GM23338 (cell line): ENCODE data around the gene CSTPP1. TPM values are rescaled to one million over a fixed set of nuclear protein-coding genes. Genes with fewer than 3 reads are reported as not detected.

ENCODE experiments used
- ATAC-seq: fragments of 200-7000 bp; cut with Tn5 transposase; 3 replicates; pipeline ENCODE4 v1.9.1; 2020
- DNase-seq: peaks from one replicate; pipeline ENCODE4 v3.0.0-alpha.2; 2015; ENCODE audit warnings: low spot score
- H2AFZ ChIP-seq: fragments of 200-600 bp; sonication (generic); 2 replicates; pipeline ENCODE4 v1.8.0; 2016; ENCODE audit warnings: antibody characterized with exemption, mild to moderate bottlenecking, moderate library complexity
- H3F3A ChIP-seq: fragments of 200-600 bp; sonication (generic); replicated peaks from 2 replicates; pipeline ENCODE4 v1.8.0; 2017; ENCODE audit warnings: antibody characterized with exemption, mixed run types, low read depth
- H3K27ac ChIP-seq: fragments of 200-600 bp; sonication (generic); 2 replicates; pipeline ENCODE4 v1.6.1; 2016; ENCODE audit warnings: low read depth
- H3K27me3 ChIP-seq: fragments of 200-600 bp; sonication (generic); 2 replicates; pipeline ENCODE4 v1.8.0; 2016; ENCODE audit warnings: mild to moderate bottlenecking, mixed run types, moderate library complexity; ENCODE audit not compliant: insufficient read depth
- H3K36me3 ChIP-seq: fragments of 200-600 bp; sonication (generic); 2 replicates; pipeline ENCODE4 v1.8.0; 2016; ENCODE audit warnings: mild to moderate bottlenecking; ENCODE audit not compliant: insufficient read depth
- H3K4me1 ChIP-seq: fragments of 200-600 bp; sonication (generic); 2 replicates; pipeline ENCODE4 v1.8.0; 2016; ENCODE audit warnings: mild to moderate bottlenecking, moderate library complexity; ENCODE audit not compliant: insufficient read depth
- H3K4me2 ChIP-seq: fragments of 200-600 bp; sonication (generic); 2 replicates; pipeline ENCODE4 v1.7.1; 2017; ENCODE audit warnings: mixed run types
- H3K4me3 ChIP-seq: fragments of 200-600 bp; sonication (generic); 2 replicates; pipeline ENCODE4 v1.6.1; 2016; ENCODE audit warnings: mixed run types
- H3K79me2 ChIP-seq: fragments of 200-600 bp; sonication (generic); replicated peaks from 2 replicates; pipeline ENCODE4 v1.8.0; 2017; ENCODE audit warnings: mild to moderate bottlenecking; ENCODE audit not compliant: insufficient read depth
- H3K9me2 ChIP-seq: fragments of 200-600 bp; sonication (generic); 2 replicates; pipeline ENCODE4 v1.8.0; 2017; ENCODE audit not compliant: insufficient read depth
- H4K20me1 ChIP-seq: fragments of 200-600 bp; sonication (generic); replicated peaks from 2 replicates; pipeline ENCODE4 v1.8.0; 2017; ENCODE audit warnings: mild to moderate bottlenecking; ENCODE audit not compliant: insufficient read depth
- H3K27ac Mint-ChIP-seq: 2 replicates; pipeline ENCODE4 v1.8.0; 2020; ENCODE audit warnings: inconsistent platforms, mild to moderate bottlenecking, moderate library complexity, mixed read lengths
- H3K27me3 Mint-ChIP-seq: 3 replicates; pipeline ENCODE4 v1.8.0; 2022; ENCODE audit warnings: low read depth, mild to moderate bottlenecking, moderate library complexity, mixed read lengths, inconsistent platforms; ENCODE audit not compliant: insufficient read depth, poor library complexity
- H3K36me3 Mint-ChIP-seq: 3 replicates; pipeline ENCODE4 v1.8.0; 2021; ENCODE audit warnings: low read depth, mild to moderate bottlenecking, inconsistent platforms, moderate library complexity, mixed read lengths
- H3K4me1 Mint-ChIP-seq: 3 replicates; pipeline ENCODE4 v1.8.0; 2020; ENCODE audit warnings: mild to moderate bottlenecking, inconsistent platforms, mixed read lengths
- H3K4me3 Mint-ChIP-seq: 3 replicates; pipeline ENCODE4 v1.8.0; 2021; ENCODE audit warnings: moderate library complexity, mild to moderate bottlenecking, inconsistent platforms, mixed read lengths
- H3K9me3 Mint-ChIP-seq: 3 replicates; pipeline ENCODE4 v1.8.0; 2020; ENCODE audit warnings: moderate library complexity, mild to moderate bottlenecking, inconsistent platforms, mixed read lengths
- EZH2 ChIP-seq: fragments of 200-600 bp; sonication (generic); IDR thresholded peaks from one replicate; pipeline ENCODE4 v1.8.0; 2017; ENCODE audit warnings: antibody characterized with exemption, mild to moderate bottlenecking, low read depth; ENCODE audit not compliant: unreplicated experiment
- JUNB ChIP-seq: IDR thresholded peaks from one replicate; pipeline ENCODE4 v1.6.1; 2016; ENCODE audit warnings: antibody characterized with exemption; ENCODE audit not compliant: unreplicated experiment
- POLR2AphosphoS5 ChIP-seq: IDR thresholded peaks from 2 replicates; pipeline ENCODE4 v1.6.1; 2016; ENCODE audit warnings: antibody characterized with exemption, low read depth
- STAT1 ChIP-seq: IDR thresholded peaks from one replicate; pipeline ENCODE4 v1.6.1; 2016; ENCODE audit warnings: antibody characterized with exemption; ENCODE audit not compliant: unreplicated experiment
- ZNF114 ChIP-seq: fragments of 250-450 bp; sonication (Bioruptor Pico); IDR thresholded peaks from 2 replicates; pipeline ENCODE4 v1.5.0; 2020; ENCODE audit warnings: mild to moderate bottlenecking, moderate library complexity
- polyA plus RNA-seq: library from polyadenylated mRNA; unstranded; fragments of >200 nt; fragmentation: Nextera tagmentation; extraction: Ambion mirVana; gene quantifications from 2 replicates; pipeline ENCODE4 v1.2.1, GENCODE V29; 2016
- total RNA-seq: library from RNA; depleted of rRNA; stranded (reverse); fragments of >200 nt; shearing (Covaris generic); gene quantifications from 2 replicates; pipeline ENCODE4 v1.2.3, GENCODE V29; 2014
- TF ChIP-seq, protein P1 (sequence below), 2 experiments: fragments of 200-600 bp in 1 of 2; sonication (generic) in 1 of 2; conservative IDR thresholded peaks; 2 replicates each; pipeline versions ENCODE4 v1.5.1 to v1.6.1; 2016 to 2017; ENCODE audit warnings: antibody characterized with exemption in 2 of 2, low read depth in 2 of 2, mild to moderate bottlenecking in 2 of 2, moderate library complexity in 1 of 2
- TF ChIP-seq, protein P2 (sequence below): fragments of 250-450 bp; sonication (Bioruptor Pico); IDR thresholded peaks from 2 replicates; pipeline ENCODE4 v1.5.0; 2020; ENCODE audit warnings: mild to moderate bottlenecking, moderate library complexity

Gene CSTPP1
- total and polyA plus RNA-seq, 2 experiments from 2014 or later, result 23.5 to 42.6 TPM

DNA sequence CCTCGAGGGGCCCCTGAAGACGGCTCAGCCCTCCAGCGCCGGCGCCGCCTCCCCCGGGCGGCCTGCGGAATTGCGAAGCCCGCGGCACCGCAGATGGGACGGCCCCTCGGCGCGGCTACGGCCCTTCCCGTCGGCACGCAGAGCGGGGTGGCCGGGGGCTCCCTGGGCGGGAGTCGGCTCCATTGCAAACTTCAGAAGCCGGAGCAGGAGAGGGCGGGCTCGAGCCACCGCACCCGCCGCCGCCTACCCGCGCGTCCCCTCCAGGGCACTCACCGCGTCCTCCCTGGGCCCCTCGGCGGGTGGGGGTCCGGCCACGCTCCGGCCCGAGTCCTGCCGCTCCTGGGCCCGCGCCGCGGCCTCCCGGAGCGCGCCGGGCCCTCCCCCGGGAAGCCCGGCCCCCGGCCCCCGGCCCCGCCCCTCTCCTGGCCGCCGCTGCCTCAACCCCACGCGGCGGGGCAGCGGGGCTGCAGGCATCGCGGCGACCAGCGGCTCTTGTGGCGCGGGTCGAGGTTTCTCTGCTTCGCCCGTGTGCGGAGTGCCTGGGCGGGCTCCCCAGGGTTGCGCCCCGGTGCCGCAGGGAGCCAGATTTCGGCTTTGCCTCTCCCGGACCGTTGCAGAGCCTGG lies 249.6 kb downstream of the CSTPP1 start, which contains the start of gene PACSIN3:
Gene PACSIN3 (minus strand): TSS at position 359 of the 624 bp plus-strand sequence. CDS start 3,707 bp downstream, outside the sequence.
- no peaks in the 10 kb centered on the region; the same call in 1 of the 2 replicates for H4K20me1 ChIP-seq
- H3K27ac ChIP-seq, result peak within 1 kb of the TSS; percentile 98
- H3F3A ChIP-seq, result peaks cover 35% of the 10 kb centered on the region
- peak; percentile 12 for ATAC-seq
- H3K4me3 Mint-ChIP-seq, result peak within 1 kb of the TSS; percentile 85
- peaks cover 20% of the 10 kb centered on the region for H3K27me3 ChIP-seq
- peaks cover 24% of the 10 kb centered on the region for H3K79me2 ChIP-seq
- TF ChIP-seq POLR2AphosphoS5 (peak; percentile 66; the same call in 1 of the 2 replicates), JUNB (no peak)
- peaks cover 16% of the 10 kb centered on the region for H3K4me1 Mint-ChIP-seq
- H3K4me3 ChIP-seq, result peak within 1 kb of the TSS; percentile 96
- H3K27ac Mint-ChIP-seq, result peak within 1 kb of the TSS; percentile 94
- peaks cover 19% of the 10 kb centered on the region for H3K27me3 Mint-ChIP-seq
- H3K4me1 ChIP-seq, result peaks cover 15% of the 10 kb centered on the region
- DNase-seq, result peak; percentile 62
- no peaks in the 10 kb centered on the region for H3K36me3 ChIP-seq
- H2AFZ ChIP-seq, result peak within 1 kb of the TSS; percentile 98
- no peaks in the 10 kb centered on the region for H3K9me3 Mint-ChIP-seq
- H3K4me2 ChIP-seq, result peak within 1 kb of the TSS; percentile 99
- H3K36me3 Mint-ChIP-seq, result no peaks in the 10 kb centered on the region; the same call in 2 of the 3 replicates
- H3K9me2 ChIP-seq, result no peaks in the 10 kb centered on the region

DNA sequence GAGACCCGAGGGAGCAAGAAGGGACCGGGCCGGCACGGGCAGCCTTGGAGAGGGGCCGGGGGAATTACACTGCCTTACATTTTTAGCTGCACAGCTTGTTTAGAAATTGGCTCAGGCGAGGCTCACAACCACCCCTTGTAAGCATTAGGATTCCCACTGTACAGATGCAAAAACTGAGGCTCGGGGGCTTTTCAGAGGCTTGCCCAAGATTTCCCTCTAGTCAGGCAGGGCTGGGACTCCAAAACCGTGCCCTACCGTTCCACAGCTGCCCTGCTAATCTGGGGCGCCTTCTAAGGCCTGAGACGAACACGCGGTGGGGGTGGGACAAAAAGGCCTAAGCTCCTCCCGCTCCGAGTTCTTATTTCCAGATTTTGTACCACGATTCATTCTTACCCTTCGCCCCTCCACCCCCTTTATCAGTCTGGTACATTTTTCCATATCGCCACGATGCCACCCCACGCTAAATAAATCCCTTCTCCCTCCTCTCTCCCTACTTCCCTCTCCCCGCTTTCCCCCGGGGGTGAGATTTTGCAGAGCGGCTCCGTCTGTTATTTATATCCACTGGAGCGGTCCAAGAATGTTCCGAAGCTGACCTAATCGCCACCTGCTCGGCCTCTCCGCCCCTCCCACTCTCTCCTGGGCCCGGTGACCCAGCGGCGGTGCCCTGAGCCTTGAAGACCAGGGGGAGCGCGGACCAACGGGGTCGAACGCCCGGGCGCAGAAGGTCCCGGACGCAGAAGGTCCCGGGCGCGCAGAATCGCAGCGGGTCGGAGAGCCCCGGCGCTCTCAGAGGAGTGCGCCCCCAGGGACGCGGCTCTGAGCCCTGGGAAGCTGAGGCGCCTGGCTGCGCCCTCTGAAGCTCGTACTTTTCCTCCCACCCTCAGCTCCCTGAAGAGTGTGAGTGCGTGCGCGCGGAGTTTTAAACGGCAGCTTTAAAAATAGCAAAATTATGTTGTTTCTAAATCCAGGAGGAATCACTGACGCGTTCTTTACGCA lies 250.4 kb downstream of the CSTPP1 start:
- ATAC-seq, result peak; percentile 31

More for the DNA sequence above, 250.4 kb downstream of the CSTPP1 start:
- TF ChIP-seq STAT1 (no peak), EZH2 (no peak), ZNF114 (CRISPR knock-in tag) (no peak), POLR2AphosphoS5 (peak; percentile 86), JUNB (no peak)
- TF ChIP-seq, protein P1, sequence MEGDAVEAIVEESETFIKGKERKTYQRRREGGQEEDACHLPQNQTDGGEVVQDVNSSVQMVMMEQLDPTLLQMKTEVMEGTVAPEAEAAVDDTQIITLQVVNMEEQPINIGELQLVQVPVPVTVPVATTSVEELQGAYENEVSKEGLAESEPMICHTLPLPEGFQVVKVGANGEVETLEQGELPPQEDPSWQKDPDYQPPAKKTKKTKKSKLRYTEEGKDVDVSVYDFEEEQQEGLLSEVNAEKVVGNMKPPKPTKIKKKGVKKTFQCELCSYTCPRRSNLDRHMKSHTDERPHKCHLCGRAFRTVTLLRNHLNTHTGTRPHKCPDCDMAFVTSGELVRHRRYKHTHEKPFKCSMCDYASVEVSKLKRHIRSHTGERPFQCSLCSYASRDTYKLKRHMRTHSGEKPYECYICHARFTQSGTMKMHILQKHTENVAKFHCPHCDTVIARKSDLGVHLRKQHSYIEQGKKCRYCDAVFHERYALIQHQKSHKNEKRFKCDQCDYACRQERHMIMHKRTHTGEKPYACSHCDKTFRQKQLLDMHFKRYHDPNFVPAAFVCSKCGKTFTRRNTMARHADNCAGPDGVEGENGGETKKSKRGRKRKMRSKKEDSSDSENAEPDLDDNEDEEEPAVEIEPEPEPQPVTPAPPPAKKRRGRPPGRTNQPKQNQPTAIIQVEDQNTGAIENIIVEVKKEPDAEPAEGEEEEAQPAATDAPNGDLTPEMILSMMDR (conservative IDR thresholded peaks at IDR 0.05; ENCODE audit: low read depth in 2 of 2), result peak in 1 of 2 experiments; percentile 34; a peak in 1 of 4 replicates
- TF ChIP-seq, protein P2, sequence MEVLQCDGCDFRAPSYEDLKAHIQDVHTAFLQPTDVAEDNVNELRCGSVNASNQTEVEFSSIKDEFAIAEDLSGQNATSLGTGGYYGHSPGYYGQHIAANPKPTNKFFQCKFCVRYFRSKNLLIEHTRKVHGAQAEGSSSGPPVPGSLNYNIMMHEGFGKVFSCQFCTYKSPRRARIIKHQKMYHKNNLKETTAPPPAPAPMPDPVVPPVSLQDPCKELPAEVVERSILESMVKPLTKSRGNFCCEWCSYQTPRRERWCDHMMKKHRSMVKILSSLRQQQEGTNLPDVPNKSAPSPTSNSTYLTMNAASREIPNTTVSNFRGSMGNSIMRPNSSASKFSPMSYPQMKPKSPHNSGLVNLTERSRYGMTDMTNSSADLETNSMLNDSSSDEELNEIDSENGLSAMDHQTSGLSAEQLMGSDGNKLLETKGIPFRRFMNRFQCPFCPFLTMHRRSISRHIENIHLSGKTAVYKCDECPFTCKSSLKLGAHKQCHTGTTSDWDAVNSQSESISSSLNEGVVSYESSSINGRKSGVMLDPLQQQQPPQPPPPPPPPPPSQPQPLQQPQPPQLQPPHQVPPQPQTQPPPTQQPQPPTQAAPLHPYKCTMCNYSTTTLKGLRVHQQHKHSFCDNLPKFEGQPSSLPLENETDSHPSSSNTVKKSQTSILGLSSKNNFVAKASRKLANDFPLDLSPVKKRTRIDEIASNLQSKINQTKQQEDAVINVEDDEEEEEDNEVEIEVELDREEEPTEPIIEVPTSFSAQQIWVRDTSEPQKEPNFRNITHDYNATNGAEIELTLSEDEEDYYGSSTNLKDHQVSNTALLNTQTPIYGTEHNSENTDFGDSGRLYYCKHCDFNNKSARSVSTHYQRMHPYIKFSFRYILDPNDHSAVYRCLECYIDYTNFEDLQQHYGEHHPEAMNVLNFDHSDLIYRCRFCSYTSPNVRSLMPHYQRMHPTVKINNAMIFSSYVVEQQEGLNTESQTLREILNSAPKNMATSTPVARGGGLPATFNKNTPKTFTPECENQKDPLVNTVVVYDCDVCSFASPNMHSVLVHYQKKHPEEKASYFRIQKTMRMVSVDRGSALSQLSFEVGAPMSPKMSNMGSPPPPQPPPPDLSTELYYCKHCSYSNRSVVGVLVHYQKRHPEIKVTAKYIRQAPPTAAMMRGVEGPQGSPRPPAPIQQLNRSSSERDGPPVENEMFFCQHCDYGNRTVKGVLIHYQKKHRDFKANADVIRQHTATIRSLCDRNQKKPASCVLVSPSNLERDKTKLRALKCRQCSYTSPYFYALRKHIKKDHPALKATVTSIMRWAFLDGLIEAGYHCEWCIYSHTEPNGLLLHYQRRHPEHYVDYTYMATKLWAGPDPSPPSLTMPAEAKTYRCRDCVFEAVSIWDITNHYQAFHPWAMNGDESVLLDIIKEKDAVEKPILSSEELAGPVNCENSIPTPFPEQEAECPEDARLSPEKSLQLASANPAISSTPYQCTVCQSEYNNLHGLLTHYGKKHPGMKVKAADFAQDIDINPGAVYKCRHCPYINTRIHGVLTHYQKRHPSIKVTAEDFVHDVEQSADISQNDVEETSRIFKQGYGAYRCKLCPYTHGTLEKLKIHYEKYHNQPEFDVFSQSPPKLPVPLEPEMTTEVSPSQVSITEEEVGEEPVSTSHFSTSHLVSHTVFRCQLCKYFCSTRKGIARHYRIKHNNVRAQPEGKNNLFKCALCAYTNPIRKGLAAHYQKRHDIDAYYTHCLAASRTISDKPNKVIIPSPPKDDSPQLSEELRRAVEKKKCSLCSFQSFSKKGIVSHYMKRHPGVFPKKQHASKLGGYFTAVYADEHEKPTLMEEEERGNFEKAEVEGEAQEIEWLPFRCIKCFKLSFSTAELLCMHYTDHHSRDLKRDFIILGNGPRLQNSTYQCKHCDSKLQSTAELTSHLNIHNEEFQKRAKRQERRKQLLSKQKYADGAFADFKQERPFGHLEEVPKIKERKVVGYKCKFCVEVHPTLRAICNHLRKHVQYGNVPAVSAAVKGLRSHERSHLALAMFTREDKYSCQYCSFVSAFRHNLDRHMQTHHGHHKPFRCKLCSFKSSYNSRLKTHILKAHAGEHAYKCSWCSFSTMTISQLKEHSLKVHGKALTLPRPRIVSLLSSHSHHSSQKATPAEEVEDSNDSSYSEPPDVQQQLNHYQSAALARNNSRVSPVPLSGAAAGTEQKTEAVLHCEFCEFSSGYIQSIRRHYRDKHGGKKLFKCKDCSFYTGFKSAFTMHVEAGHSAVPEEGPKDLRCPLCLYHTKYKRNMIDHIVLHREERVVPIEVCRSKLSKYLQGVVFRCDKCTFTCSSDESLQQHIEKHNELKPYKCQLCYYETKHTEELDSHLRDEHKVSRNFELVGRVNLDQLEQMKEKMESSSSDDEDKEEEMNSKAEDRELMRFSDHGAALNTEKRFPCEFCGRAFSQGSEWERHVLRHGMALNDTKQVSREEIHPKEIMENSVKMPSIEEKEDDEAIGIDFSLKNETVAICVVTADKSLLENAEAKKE (CRISPR knock-in tag), result no peak
- Histone ChIP-seq H3K4me1 (peaks cover 15% of the 10 kb centered on the region), H3K27me3 (peaks cover 20% of the 10 kb centered on the region), H3K4me3 (peak overlapping the region; percentile 96), H3K27ac (peak overlapping the region; percentile 88), H2AFZ (peak overlapping the region; percentile 98), H3K4me2 (peak overlapping the region; percentile 99), H3K79me2 (peaks cover 23% of the 10 kb centered on the region), H3K9me2 (no peaks in the 10 kb centered on the region), H3F3A (peaks cover 35% of the 10 kb centered on the region), H4K20me1 (no peaks in the 10 kb centered on the region), H3K36me3 (no peaks in the 10 kb centered on the region)
- H3K27ac Mint-ChIP-seq, result peak overlapping the region; percentile 84; the same call in 1 of the 2 replicates
- H3K4me3 Mint-ChIP-seq, result peak overlapping the region; percentile 85
- no peaks in the 10 kb centered on the region; the same call in 2 of the 3 replicates for H3K36me3 Mint-ChIP-seq
- H3K4me1 Mint-ChIP-seq, result peaks cover 16% of the 10 kb centered on the region
- no peaks in the 10 kb centered on the region for H3K9me3 Mint-ChIP-seq
- peak; percentile 91 for DNase-seq
- peaks cover 19% of the 10 kb centered on the region for H3K27me3 Mint-ChIP-seq
